Measurements from ENCODE around the gene HHIP. TPM values are rescaled to one million over a fixed set of nuclear protein-coding genes. Genes with fewer than 3 reads are reported as not detected.

The HHIP gene
- total and polyA plus RNA-seq, 2 donors (not counting 1 experiment from before 2014, with no cell fraction given), result 0.39 TPM; not detected in 1

- no peaks in the 10 kb centered on the region for H3K9me3 Mint-ChIP-seq (ENCODE audit: insufficient read depth)
- CTCF ChIA-PET, result no interaction called here
- H4K20me1 ChIP-seq (ENCODE audit: control insufficient read depth, insufficient read depth, low read length, poor library complexity, severe bottlenecking), result no peaks in the 10 kb centered on the region
- no peaks in the 10 kb centered on the region for H3K79me2 ChIP-seq (ENCODE audit: control insufficient read depth, insufficient read depth, low read length)
- no peak overlapping the region for H3K9ac ChIP-seq (ENCODE audit: low read length)
- no peak overlapping the region for H3K27ac Mint-ChIP-seq
- H3K36me3 ChIP-seq (replicated peaks in 1 of 2; ENCODE audit: control extremely low read depth in 1 of 2, control insufficient read depth in 1 of 2, extremely low read depth in 1 of 2, insufficient read depth in 2 of 2, low read length in 1 of 2), result no peaks in the 10 kb centered on the region
- intact Hi-C loops (cut with micrococcal nuclease), result no loop called here
- H3K27ac ChIP-seq (ENCODE audit: low read length in 2 of 2), result no peak overlapping the region
- DNase-seq (no peak), ATAC-seq (ENCODE audit: low read depth) (no peak)
- POLR2A ChIA-PET, result no interaction called here
- H3K4me3 Mint-ChIP-seq, result no peak overlapping the region
- no peaks in the 10 kb centered on the region for H3K27me3 ChIP-seq (replicated peaks in 1 of 4; ENCODE audit: control extremely low read depth in 1 of 4, control insufficient read depth in 3 of 4, insufficient read depth in 4 of 4, low read length in 3 of 4)
- H3K9me3 ChIP-seq (ENCODE audit: control extremely low read depth in 1 of 3, control insufficient read depth in 2 of 3, insufficient read depth in 1 of 3, low read length in 2 of 3), result no peaks in the 10 kb centered on the region
- no peaks in the 10 kb centered on the region for H3K4me1 ChIP-seq (ENCODE audit: control insufficient read depth in 2 of 2, insufficient read depth in 2 of 2, low read length in 2 of 2)
- no peak overlapping the region for H2AFZ ChIP-seq (ENCODE audit: insufficient read depth, low read depth, low read length, poor library complexity, severe bottlenecking)
- H3K4me3 ChIP-seq (ENCODE audit: control extremely low read depth in 1 of 5, extremely low read depth in 1 of 5, insufficient read depth in 1 of 5, low read depth in 2 of 5, low read length in 4 of 5), result no peak overlapping the region
- no CpG with 5 or more reads among the region's 1 CpG for WGBS (ENCODE audit: insufficient coverage)
- no peak overlapping the region for H3K4me2 ChIP-seq (replicated peaks; ENCODE audit: low read depth, low read length, poor library complexity, severe bottlenecking)
- TF ChIP-seq CTCF (IDR thresholded peaks at IDR 0.05), result no peak
- no peak for TF ChIP-seq EZH2 (IDR thresholded peaks at IDR 0.05; ENCODE audit: borderline replicate concordance, insufficient read depth, low read depth, low read length, poor library complexity, severe bottlenecking)
- no peaks in the 10 kb centered on the region for H3K4me1 Mint-ChIP-seq
- H3K27me3 Mint-ChIP-seq, result no peaks in the 10 kb centered on the region
Observed at GRCh38 chr4:144674711-144675110, 28.8 kb downstream of the HHIP start.

- no peaks in the 10 kb centered on the region for H3K36me3 ChIP-seq (replicated peaks in 1 of 2; ENCODE audit: control extremely low read depth in 1 of 2, control insufficient read depth in 1 of 2, extremely low read depth in 1 of 2, insufficient read depth in 2 of 2, low read length in 1 of 2)
- H4K20me1 ChIP-seq (ENCODE audit: control insufficient read depth, insufficient read depth, low read length, poor library complexity, severe bottlenecking), result no peaks in the 10 kb centered on the region
- intact Hi-C loops (cut with micrococcal nuclease), result no loop called here
- ChIA-PET CTCF (no interaction called here), POLR2A (no interaction called here)
- H3K9me3 ChIP-seq (ENCODE audit: control extremely low read depth in 1 of 3, control insufficient read depth in 2 of 3, insufficient read depth in 1 of 3, low read length in 2 of 3), result no peaks in the 10 kb centered on the region
- no peak for ATAC-seq (ENCODE audit: low read depth)
- H2AFZ ChIP-seq (ENCODE audit: insufficient read depth, low read depth, low read length, poor library complexity, severe bottlenecking), result no peak overlapping the region
- no peak overlapping the region for H3K27ac ChIP-seq (ENCODE audit: low read length in 2 of 2)
- Mint-ChIP-seq H3K4me3 (no peak overlapping the region), H3K27ac (no peak overlapping the region), H3K27me3 (no peaks in the 10 kb centered on the region), H3K4me1 (no peaks in the 10 kb centered on the region), H3K9me3 (ENCODE audit: insufficient read depth) (no peaks in the 10 kb centered on the region)
- no peak overlapping the region for H3K4me2 ChIP-seq (replicated peaks; ENCODE audit: low read depth, low read length, poor library complexity, severe bottlenecking)
- no peak overlapping the region for H3K9ac ChIP-seq (ENCODE audit: low read length)
- no peak overlapping the region for H3K4me3 ChIP-seq (ENCODE audit: control extremely low read depth in 1 of 5, extremely low read depth in 1 of 5, insufficient read depth in 1 of 5, low read depth in 2 of 5, low read length in 4 of 5)
- no peaks in the 10 kb centered on the region for H3K4me1 ChIP-seq (ENCODE audit: control insufficient read depth in 2 of 2, insufficient read depth in 2 of 2, low read length in 2 of 2)
- TF ChIP-seq CTCF (IDR thresholded peaks at IDR 0.05) (no peak), EZH2 (IDR thresholded peaks at IDR 0.05; ENCODE audit: borderline replicate concordance, insufficient read depth, low read depth, low read length, poor library complexity, severe bottlenecking) (no peak)
- no peaks in the 10 kb centered on the region for H3K79me2 ChIP-seq (ENCODE audit: control insufficient read depth, insufficient read depth, low read length)
- no peaks in the 10 kb centered on the region for H3K27me3 ChIP-seq (replicated peaks in 1 of 4; ENCODE audit: control extremely low read depth in 1 of 4, control insufficient read depth in 3 of 4, insufficient read depth in 4 of 4, low read length in 3 of 4)
- DNase-seq, result no peak
- 67% methylated on average over 1 of the region's 3 CpGs for WGBS (ENCODE audit: insufficient coverage)
Observed at GRCh38 chr4:144681806-144682205, 35.9 kb downstream of the HHIP start.

Data from B cell (primary cell).